Effector memory CD8-positive, alpha-beta T cell (primary cell): ENCODE data around the gene TACR1.

Experiments used
- ATAC-seq: fragments of 150-1000 bp; cut with Tn5 transposase; replicated peaks from 2 replicates; pipeline ENCODE4 v1.10.0; 2021; ENCODE audit warnings: mild to moderate bottlenecking, moderate library complexity
- DNase-seq, 3 experiments: peaks; one replicate each; pipeline ENCODE4 v3.0.0; 2021
- H3K27ac Mint-ChIP-seq, 2 donors: one replicate each; pipeline ENCODE4 v1.8.0; 2022; ENCODE audit warnings: mild to moderate bottlenecking in 2 of 2, mixed read lengths in 2 of 2, moderate library complexity in 2 of 2
- H3K27me3 Mint-ChIP-seq, 2 donors: one replicate each; pipeline ENCODE4 v1.8.0; 2022; ENCODE audit warnings: mixed read lengths in 2 of 2
- H3K36me3 Mint-ChIP-seq: one replicate; pipeline ENCODE4 v1.8.0; 2022; ENCODE audit warnings: mild to moderate bottlenecking, moderate library complexity, mixed read lengths; ENCODE audit not compliant: insufficient read depth
- H3K4me1 Mint-ChIP-seq, 2 donors: one replicate each; pipeline ENCODE4 v1.8.0; 2022; ENCODE audit warnings: low read depth in 2 of 2, mixed read lengths in 2 of 2
- H3K4me3 Mint-ChIP-seq, 2 donors: one replicate each; pipeline ENCODE4 v1.8.0; 2022; ENCODE audit warnings: mild to moderate bottlenecking in 2 of 2, mixed read lengths in 2 of 2, moderate library complexity in 2 of 2
- H3K9me3 Mint-ChIP-seq, 2 donors: one replicate each; pipeline ENCODE4 v1.8.0; 2022; ENCODE audit warnings: mixed read lengths in 2 of 2

Gene TACR1

DNA sequence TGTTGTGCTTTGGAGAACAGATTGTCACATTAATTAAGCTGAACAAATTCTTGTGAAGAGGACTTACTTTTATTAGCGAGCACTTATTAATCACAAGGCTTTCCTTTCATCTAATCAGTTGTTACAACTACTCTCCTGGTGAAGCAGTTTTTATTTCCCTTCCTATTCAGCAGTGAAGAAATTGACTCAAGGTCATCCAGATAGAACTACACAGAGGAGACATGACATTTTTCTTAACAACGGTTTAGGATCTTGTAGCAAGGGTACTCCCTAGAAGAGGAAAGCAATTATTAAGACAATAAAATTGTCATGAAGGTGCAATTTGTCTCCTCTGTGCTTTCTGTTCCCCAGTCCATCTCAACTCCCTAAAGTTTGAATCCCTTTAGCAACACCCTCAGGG, 179.5 kb downstream of the TACR1 start:
- ATAC-seq (no peak), DNase-seq (no peak)
- H3K4me3 Mint-ChIP-seq = no peak overlapping the region
- no peaks in the 10 kb centered on the region for H3K9me3 Mint-ChIP-seq
- H3K4me1 Mint-ChIP-seq = no peaks in the 10 kb centered on the region
- H3K27ac Mint-ChIP-seq = no peak overlapping the region
- no peaks in the 10 kb centered on the region for H3K36me3 Mint-ChIP-seq
- H3K27me3 Mint-ChIP-seq = no peaks in the 10 kb centered on the region

DNA sequence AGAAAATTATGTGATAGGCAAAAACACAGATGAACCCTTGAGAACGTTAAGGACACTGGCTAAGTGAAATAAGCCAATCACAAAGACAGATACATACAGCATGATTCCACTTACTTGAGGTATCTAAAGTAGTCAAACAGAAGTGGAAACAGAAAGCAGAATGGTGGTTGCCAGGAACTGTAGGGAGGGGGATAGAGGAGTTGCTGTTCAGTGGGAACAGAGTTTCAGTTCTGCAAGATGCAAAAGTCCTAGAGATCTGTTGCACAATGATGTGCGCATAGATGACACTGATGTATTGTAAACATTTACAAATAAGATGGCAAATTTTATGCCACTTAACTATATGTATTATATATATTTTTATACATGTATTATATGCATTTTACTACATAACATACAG, 181.2 kb downstream of the TACR1 start:
- Mint-ChIP-seq H3K9me3 (no peaks in the 10 kb centered on the region), H3K4me3 (no peak overlapping the region), H3K36me3 (no peaks in the 10 kb centered on the region), H3K4me1 (no peaks in the 10 kb centered on the region), H3K27me3 (no peaks in the 10 kb centered on the region), H3K27ac (no peak overlapping the region)
- DNase-seq (no peak), ATAC-seq (no peak)

DNA sequence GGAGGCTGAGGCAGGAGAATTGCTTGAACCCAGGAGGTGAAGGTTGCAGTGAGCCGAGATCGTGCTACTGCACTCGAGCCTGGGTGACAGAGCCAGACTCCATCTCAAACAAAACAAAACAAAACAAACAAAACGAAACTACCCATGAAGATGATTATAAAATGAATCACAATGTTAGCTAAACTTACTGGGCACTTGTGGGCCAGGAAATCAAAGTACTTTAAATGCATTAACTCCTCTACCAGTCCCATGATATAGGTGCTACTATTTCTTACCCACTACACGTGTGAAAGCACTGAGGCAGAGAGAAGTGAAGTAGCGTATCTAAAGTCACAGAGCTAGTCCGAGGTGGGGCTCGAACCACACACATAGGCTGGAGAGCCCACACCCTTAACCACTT, 187.2 kb downstream of the TACR1 start:
- no peak for DNase-seq
- H3K4me1 Mint-ChIP-seq = no peaks in the 10 kb centered on the region
- no peaks in the 10 kb centered on the region for H3K9me3 Mint-ChIP-seq
- H3K27ac Mint-ChIP-seq = no peak overlapping the region
- H3K36me3 Mint-ChIP-seq = no peaks in the 10 kb centered on the region
- H3K4me3 Mint-ChIP-seq = no peak overlapping the region
- ATAC-seq = no peak
- H3K27me3 Mint-ChIP-seq = no peaks in the 10 kb centered on the region

DNA sequence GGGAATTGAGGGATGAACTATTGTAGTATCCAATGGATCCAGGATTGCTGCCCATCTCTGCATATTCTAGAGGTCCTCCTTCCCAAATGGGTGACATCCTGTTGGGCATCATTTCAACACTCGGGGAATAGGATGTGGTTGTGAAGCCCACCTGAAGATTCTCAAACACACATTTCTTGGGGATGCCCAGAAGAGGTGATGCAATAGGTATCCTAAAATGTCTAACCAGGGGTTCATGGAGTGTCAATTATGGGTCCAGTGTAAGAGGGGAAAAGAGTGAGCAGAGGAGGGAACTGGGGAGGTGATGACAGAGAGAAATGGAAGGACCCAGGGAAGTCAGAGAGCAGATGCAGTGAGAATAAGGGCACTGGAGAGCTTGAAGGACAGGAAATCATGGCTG, 188.7 kb downstream of the TACR1 start:
- H3K4me3 Mint-ChIP-seq = no peak overlapping the region
- no peaks in the 10 kb centered on the region for H3K4me1 Mint-ChIP-seq
- no peak overlapping the region for H3K27ac Mint-ChIP-seq
- no peaks in the 10 kb centered on the region for H3K27me3 Mint-ChIP-seq
- DNase-seq (no peak), ATAC-seq (no peak)
- no peaks in the 10 kb centered on the region for H3K9me3 Mint-ChIP-seq
- no peaks in the 10 kb centered on the region for H3K36me3 Mint-ChIP-seq

DNA sequence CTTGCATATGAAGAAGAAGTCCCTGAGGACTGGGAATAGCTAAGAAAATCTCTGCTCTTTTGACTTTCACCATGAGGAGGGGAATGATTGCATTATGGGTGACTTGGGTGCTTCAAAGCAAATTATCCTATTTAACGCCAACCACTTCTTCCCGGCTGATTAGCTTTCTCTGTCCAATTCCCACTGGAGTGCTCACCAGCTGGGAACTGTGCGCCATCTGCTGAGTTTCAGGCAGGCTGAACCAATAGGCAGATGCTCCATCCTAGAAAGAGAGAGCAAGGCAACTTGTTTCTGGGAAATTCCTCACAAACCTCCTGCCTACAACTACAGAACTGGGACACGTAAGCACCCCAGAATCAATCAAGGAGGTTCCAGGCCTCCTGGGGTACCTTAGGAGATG, 191.5 kb downstream of the TACR1 start:
- no peaks in the 10 kb centered on the region for H3K4me1 Mint-ChIP-seq
- H3K27ac Mint-ChIP-seq = no peak overlapping the region
- H3K36me3 Mint-ChIP-seq = no peaks in the 10 kb centered on the region
- H3K27me3 Mint-ChIP-seq = no peaks in the 10 kb centered on the region
- DNase-seq = no peak
- H3K4me3 Mint-ChIP-seq = no peak overlapping the region
- H3K9me3 Mint-ChIP-seq = no peaks in the 10 kb centered on the region
- no peak for ATAC-seq

DNA sequence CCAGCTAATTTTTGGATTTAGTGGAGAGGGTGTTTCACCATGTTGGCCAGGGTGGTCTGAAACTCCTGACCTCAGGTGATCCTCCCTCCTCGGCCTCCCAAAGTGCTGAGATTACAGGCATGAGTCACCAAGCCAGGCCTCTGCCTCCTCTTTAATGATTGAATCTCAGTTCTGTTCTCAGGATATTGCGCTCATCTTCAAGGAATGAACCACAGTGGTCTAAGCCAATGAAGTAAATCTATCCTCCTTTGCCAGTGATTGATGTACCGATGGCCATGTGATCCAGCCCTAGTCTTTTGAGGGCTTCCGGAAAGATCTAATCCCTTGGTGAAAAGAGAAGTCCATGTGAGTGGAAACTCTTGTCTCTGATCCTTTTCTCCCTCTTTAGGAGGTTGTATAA, 192.3 kb downstream of the TACR1 start:
- H3K27ac Mint-ChIP-seq = no peak overlapping the region
- H3K4me3 Mint-ChIP-seq = no peak overlapping the region
- no peak for DNase-seq
- ATAC-seq = no peak
- no peaks in the 10 kb centered on the region for H3K36me3 Mint-ChIP-seq
- H3K4me1 Mint-ChIP-seq = no peaks in the 10 kb centered on the region
- H3K27me3 Mint-ChIP-seq = no peaks in the 10 kb centered on the region
- no peaks in the 10 kb centered on the region for H3K9me3 Mint-ChIP-seq

DNA sequence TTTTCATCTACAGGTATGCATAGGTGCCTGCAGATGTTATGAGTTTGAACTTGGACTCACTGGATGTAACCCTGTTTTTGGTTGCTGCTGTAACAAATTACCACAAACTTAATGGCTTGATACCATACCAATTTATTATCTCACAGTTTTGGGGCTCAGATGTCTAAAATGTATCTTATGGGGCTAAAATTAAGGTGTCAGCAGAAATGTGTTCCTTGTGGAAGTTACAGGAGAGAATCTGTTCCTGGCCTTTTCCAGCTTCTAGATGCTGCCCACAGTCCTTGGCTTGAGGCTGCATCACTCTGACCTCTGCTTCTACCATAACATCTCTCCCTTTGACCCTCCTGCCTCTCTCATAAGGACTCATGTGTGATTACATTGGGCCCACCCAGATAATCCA, 193.3 kb downstream of the TACR1 start:
- Mint-ChIP-seq H3K4me3 (no peak overlapping the region), H3K36me3 (no peaks in the 10 kb centered on the region), H3K4me1 (no peaks in the 10 kb centered on the region), H3K9me3 (no peaks in the 10 kb centered on the region), H3K27ac (no peak overlapping the region), H3K27me3 (no peaks in the 10 kb centered on the region)
- DNase-seq (no peak), ATAC-seq (no peak)

DNA sequence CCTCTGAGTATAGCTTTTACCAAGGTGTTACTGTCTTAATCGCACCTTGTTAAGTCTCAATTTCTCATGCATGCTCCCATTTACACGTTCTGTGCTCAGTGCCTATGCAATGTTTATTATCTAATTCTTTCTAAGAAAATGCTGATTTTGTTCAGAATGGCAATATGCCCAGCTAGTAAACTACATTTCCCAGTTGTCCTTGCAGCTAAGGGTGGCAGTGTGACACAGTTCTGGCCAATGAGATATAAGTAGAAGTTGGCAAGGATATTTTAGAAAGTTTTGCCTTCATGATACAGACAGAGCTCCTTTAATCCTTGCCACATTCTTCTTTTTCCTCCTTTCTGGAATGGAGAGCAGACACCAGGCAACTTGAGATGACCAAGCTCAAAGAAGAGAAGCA, 195.5 kb downstream of the TACR1 start:
- no peaks in the 10 kb centered on the region for H3K36me3 Mint-ChIP-seq
- H3K9me3 Mint-ChIP-seq = no peaks in the 10 kb centered on the region
- DNase-seq = no peak
- H3K4me1 Mint-ChIP-seq = no peaks in the 10 kb centered on the region
- H3K27me3 Mint-ChIP-seq = no peaks in the 10 kb centered on the region
- H3K4me3 Mint-ChIP-seq = no peak overlapping the region
- H3K27ac Mint-ChIP-seq = no peak overlapping the region
- ATAC-seq = no peak

DNA sequence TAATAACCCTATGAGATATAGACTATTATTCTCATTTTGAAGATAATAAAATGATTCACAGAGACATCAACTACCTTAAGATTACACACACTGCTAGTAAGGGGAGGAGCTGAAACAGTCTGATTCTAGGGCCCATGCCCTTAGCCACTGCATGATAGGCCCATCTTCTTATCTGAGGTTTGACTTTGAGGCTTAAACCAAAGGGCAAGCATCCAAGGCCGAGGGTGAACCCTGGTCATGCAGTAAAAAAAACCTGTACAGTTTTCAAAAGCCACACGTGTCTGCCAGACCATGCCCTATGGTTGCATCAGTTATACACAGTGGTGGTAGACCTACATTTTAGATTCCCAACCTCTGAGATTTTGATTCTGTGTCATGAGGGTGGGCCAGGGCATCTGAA, 196.0 kb downstream of the TACR1 start:
- H3K27ac Mint-ChIP-seq = no peak overlapping the region
- no peaks in the 10 kb centered on the region for H3K9me3 Mint-ChIP-seq
- H3K27me3 Mint-ChIP-seq = no peaks in the 10 kb centered on the region
- H3K4me3 Mint-ChIP-seq = no peak overlapping the region
- DNase-seq (no peak), ATAC-seq (no peak)
- H3K4me1 Mint-ChIP-seq = no peaks in the 10 kb centered on the region
- H3K36me3 Mint-ChIP-seq = no peaks in the 10 kb centered on the region

DNA sequence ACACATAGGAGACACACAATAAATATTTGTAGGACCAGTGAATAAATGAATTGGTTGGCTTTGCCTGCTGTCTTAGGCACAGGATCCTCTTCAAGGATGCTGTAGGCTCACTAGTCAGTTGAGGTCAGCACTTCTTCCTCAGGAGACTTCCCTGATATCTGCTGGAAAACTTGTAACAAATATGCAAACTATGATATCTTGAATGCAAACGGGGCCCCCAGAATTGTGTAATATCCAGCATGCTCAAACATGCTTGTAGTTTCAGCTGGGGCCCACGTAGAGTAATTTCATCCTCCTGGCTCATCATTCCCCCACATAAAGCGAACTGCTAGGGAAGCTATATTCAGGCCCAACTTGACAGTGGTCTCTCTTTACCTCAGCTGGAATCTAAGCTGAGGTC, 197.3 kb downstream of the TACR1 start:
- no peak overlapping the region for H3K4me3 Mint-ChIP-seq
- H3K4me1 Mint-ChIP-seq = no peaks in the 10 kb centered on the region
- ATAC-seq (no peak), DNase-seq (no peak)
- no peaks in the 10 kb centered on the region for H3K9me3 Mint-ChIP-seq
- H3K36me3 Mint-ChIP-seq = no peaks in the 10 kb centered on the region
- no peak overlapping the region for H3K27ac Mint-ChIP-seq
- H3K27me3 Mint-ChIP-seq = no peaks in the 10 kb centered on the region

DNA sequence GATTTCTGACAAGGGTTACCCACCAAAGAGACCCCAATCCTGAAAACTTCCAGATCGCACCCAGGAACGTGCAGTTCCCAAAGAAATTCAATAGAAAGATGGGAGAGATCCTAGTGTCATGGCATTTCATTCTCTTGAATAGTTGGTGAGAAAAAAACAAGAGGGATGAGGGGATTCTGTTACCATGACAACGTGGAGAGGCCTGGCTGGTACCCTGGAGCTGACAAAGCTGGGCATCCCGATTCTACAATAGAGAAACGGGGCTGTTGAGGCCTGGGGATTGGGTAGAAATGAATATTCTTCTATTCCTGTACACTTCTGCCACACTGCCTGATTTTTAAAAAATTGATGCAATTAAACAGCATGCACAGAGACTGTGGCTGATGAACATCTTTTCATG, 199.9 kb downstream of the TACR1 start:
- ATAC-seq = no peak
- Mint-ChIP-seq H3K4me3 (no peak overlapping the region), H3K27ac (no peak overlapping the region)

More for the DNA sequence above, 199.9 kb downstream of the TACR1 start:
- Mint-ChIP-seq H3K4me1 (no peaks in the 10 kb centered on the region), H3K9me3 (no peaks in the 10 kb centered on the region), H3K36me3 (no peaks in the 10 kb centered on the region), H3K27me3 (no peaks in the 10 kb centered on the region)
- no peak for DNase-seq
